DND-41 (cell line): ENCODE results near the gene MYOF.

Experiments
- ATAC-seq: fragments of 200-7000 bp; cut with Tn5 transposase; 3 replicates; pipeline ENCODE4 v1.9.1; 2021; ENCODE audit warnings: low read depth; ENCODE audit not compliant: insufficient read depth
- DNase-seq: peaks from one replicate; pipeline ENCODE4 v3.0.0-alpha.2; 2020
- H2AFZ ChIP-seq: 2 replicates; pipeline ENCODE4 v1.6.0; 2012; ENCODE audit warnings: low read depth, low read length
- H3K27ac ChIP-seq: 2 replicates; pipeline ENCODE4 v1.5.1; 2012; ENCODE audit warnings: low read length, inconsistent platforms
- H3K27me3 ChIP-seq: fragments of 200-600 bp; sonication (generic); 2 replicates; pipeline ENCODE4 v1.6.0; 2012; ENCODE audit warnings: low read length, mild to moderate bottlenecking, inconsistent platforms; ENCODE audit not compliant: insufficient read depth, poor library complexity
- H3K36me3 ChIP-seq: 2 replicates; pipeline ENCODE4 v1.5.1; 2012; ENCODE audit warnings: low read length, inconsistent platforms; ENCODE audit not compliant: insufficient read depth
- H3K4me1 ChIP-seq: 2 replicates; pipeline ENCODE4 v1.5.1; 2012; ENCODE audit warnings: mild to moderate bottlenecking, low read length; ENCODE audit not compliant: insufficient read depth
- H3K4me2 ChIP-seq: 2 replicates; pipeline ENCODE4 v1.6.0; 2012; ENCODE audit warnings: mild to moderate bottlenecking, moderate library complexity, low read length, inconsistent platforms; ENCODE audit not compliant: insufficient read depth
- H3K4me3 ChIP-seq, 2 experiments: fragments of 200-600 bp in 1 of 2; shearing (Covaris generic) in 1 of 2; 2 replicates each; pipeline ENCODE4 v1.5.1; 2012 to 2016; ENCODE audit warnings: inconsistent platforms in 2 of 2, low read length in 2 of 2, mild to moderate bottlenecking in 2 of 2, low read depth in 1 of 2, moderate library complexity in 1 of 2
- H3K79me2 ChIP-seq: 2 replicates; pipeline ENCODE4 v1.6.0; 2012; ENCODE audit warnings: low read length, inconsistent platforms; ENCODE audit not compliant: insufficient read depth
- H3K9ac ChIP-seq: 2 replicates; pipeline ENCODE4 v1.6.0; 2012; ENCODE audit warnings: low read depth, mild to moderate bottlenecking, inconsistent platforms, low read length, moderate library complexity
- H3K9me3 ChIP-seq: 2 replicates; pipeline ENCODE4 v1.5.1; 2012; ENCODE audit warnings: low read length, moderate library complexity, mild to moderate bottlenecking, inconsistent platforms; ENCODE audit not compliant: insufficient read depth, severe bottlenecking
- H4K20me1 ChIP-seq: 2 replicates; pipeline ENCODE4 v1.6.0; 2012; ENCODE audit warnings: low read length; ENCODE audit not compliant: insufficient read depth
- EZH2 ChIP-seq: IDR thresholded peaks from 3 replicates; pipeline ENCODE4 v1.6.1; 2012; ENCODE audit warnings: borderline replicate concordance, low read depth, mild to moderate bottlenecking, moderate library complexity, low read length, inconsistent platforms; ENCODE audit not compliant: severe bottlenecking
- TF ChIP-seq, protein P1 (sequence below): IDR thresholded peaks from 2 replicates; pipeline ENCODE4 v1.5.1; 2012; ENCODE audit warnings: borderline replicate concordance, low read length, moderate library complexity, mild to moderate bottlenecking; ENCODE audit not compliant: poor library complexity, severe bottlenecking; ENCODE audit errors: extremely low read depth

Gene MYOF

DNA sequence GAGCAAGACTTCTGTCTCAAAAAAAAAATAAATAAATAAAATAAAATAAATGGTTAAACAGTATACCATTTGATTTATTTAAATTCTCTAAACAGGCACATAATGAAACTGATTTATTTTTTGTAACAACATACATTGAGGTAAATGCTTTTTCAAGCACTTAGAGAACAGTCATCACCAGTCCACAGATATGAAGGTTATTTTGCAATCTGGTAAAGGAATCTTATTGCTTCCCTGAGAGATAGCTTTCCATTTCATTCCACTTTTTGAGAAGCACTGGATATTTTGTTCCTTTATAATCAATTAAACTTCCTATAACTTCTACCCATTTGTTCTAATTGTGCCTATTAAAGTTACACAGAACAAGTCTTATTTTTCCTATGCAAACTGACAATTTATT is 19.5 kb upstream of the MYOF start:
- peaks cover 39% of the 10 kb centered on the region for H3K79me2 ChIP-seq
- TF ChIP-seq EZH2 = no peak
- TF ChIP-seq, protein P1, sequence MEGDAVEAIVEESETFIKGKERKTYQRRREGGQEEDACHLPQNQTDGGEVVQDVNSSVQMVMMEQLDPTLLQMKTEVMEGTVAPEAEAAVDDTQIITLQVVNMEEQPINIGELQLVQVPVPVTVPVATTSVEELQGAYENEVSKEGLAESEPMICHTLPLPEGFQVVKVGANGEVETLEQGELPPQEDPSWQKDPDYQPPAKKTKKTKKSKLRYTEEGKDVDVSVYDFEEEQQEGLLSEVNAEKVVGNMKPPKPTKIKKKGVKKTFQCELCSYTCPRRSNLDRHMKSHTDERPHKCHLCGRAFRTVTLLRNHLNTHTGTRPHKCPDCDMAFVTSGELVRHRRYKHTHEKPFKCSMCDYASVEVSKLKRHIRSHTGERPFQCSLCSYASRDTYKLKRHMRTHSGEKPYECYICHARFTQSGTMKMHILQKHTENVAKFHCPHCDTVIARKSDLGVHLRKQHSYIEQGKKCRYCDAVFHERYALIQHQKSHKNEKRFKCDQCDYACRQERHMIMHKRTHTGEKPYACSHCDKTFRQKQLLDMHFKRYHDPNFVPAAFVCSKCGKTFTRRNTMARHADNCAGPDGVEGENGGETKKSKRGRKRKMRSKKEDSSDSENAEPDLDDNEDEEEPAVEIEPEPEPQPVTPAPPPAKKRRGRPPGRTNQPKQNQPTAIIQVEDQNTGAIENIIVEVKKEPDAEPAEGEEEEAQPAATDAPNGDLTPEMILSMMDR = no peak

DNA sequence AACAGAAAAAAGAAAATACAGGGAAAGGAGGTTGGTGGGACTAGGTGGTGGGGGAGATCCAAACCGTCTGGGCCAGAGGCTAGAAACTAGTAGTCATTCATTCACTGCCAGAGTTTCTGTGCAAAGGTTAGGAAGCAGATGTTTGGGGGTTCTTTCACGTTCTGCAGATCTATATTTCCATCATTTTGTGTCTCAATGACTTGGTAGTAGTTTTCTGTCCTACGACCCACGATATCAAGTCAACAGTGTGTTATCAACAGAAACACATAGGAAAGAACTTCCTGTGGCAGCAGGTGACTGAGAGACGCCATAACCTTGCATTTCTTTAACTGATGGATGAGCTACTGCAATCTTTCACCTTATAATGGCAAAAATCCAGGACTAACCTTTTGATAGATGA is 16.0 kb upstream of the MYOF start:
- H3K4me2 ChIP-seq = peak overlapping the region; percentile 99
- no peak for ATAC-seq
- no peaks in the 10 kb centered on the region for H4K20me1 ChIP-seq
- H3K79me2 ChIP-seq = peaks cover 41% of the 10 kb centered on the region
- peaks cover 4% of the 10 kb centered on the region for H3K27me3 ChIP-seq
- H3K4me3 ChIP-seq = peak overlapping the region in 1 of 2 experiments; percentile 71; a peak in 2 of 4 replicates
- peak overlapping the region; percentile 39; the same call in 1 of the 2 replicates for H3K27ac ChIP-seq
- H3K9me3 ChIP-seq = no peaks in the 10 kb centered on the region
- TF ChIP-seq, protein P1 = no peak
- no peak for TF ChIP-seq EZH2
- peaks cover 36% of the 10 kb centered on the region for H3K4me1 ChIP-seq
- H2AFZ ChIP-seq = no peak overlapping the region
- H3K36me3 ChIP-seq = peaks cover 35% of the 10 kb centered on the region
- peak overlapping the region; percentile 13 for H3K9ac ChIP-seq
- DNase-seq = no peak

More for the DNA sequence above, 19.5 kb upstream of the MYOF start:
- no peak overlapping the region for H3K4me3 ChIP-seq
- DNase-seq (no peak), ATAC-seq (no peak)
- peaks cover 25% of the 10 kb centered on the region for H3K4me1 ChIP-seq
- H3K27ac ChIP-seq = no peak overlapping the region
- H3K36me3 ChIP-seq = peaks cover 62% of the 10 kb centered on the region
- no peak overlapping the region for H2AFZ ChIP-seq
- peak overlapping the region; percentile 7; the same call in 1 of the 2 replicates for H3K4me2 ChIP-seq
- H4K20me1 ChIP-seq = no peaks in the 10 kb centered on the region
- H3K9me3 ChIP-seq = no peaks in the 10 kb centered on the region
- no peaks in the 10 kb centered on the region for H3K27me3 ChIP-seq
- H3K9ac ChIP-seq = no peak overlapping the region

DNA sequence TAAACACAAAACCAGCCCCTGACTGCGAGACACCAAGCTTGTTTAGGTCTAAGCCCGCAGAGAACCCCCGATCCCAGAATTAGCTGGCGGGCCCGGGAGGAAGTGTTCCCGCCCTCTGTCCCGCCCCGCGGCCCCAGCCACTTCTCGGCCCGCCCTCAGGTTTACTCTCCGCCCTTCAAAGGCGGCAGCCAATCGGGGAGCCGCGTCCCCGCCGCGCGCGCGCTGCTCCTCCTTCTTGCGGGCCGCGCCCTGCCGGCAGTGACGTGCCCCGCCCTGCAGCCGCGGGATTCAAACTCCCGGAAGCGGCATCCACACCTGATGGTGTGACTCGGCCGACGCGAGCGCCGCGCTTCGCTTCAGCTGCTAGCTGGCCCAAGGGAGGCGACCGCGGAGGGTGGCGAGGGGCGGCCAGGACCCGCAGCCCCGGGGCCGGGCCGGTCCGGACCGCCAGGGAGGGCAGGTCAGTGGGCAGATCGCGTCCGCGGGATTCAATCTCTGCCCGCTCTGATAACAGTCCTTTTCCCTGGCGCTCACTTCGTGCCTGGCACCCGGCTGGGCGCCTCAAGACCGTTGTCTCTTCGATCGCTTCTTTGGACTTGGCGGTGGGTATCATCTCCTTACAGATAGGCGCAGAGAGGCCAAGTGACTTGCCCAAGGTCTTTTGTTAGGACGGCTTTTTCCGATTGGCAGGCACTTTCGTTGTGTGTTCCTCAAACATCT is 14.3 kb upstream of the MYOF start, which contains the start of gene CEP55:
Gene CEP55 (plus strand): TSS at position 291 of the 720 bp plus-strand sequence. CDS start 3,440 bp downstream, outside the sequence.
- Histone ChIP-seq H3K9ac (peak within 1 kb of the TSS; percentile 77), H3K9me3 (no peaks in the 10 kb centered on the region), H3K27me3 (peaks cover 9% of the 10 kb centered on the region), H3K36me3 (peaks cover 23% of the 10 kb centered on the region), H3K27ac (peak within 1 kb of the TSS; percentile 74), H3K4me1 (peaks cover 36% of the 10 kb centered on the region), H3K4me3 (peak within 1 kb of the TSS; percentile 71 to 77), H2AFZ (peak within 1 kb of the TSS; percentile 99), H4K20me1 (no peaks in the 10 kb centered on the region), H3K79me2 (peaks cover 41% of the 10 kb centered on the region), H3K4me2 (peak within 1 kb of the TSS; percentile 99)
- TF ChIP-seq EZH2 = no peak
- TF ChIP-seq, protein P1 = no peak
- ATAC-seq = peak; percentile 98
- peak; percentile 96 for DNase-seq
